PFSK-1 (cell line): ENCODE measurements around the gene TLK1.

Source experiments
- FOXP2 ChIP-seq: optimal IDR thresholded peaks from 2 replicates; pipeline ENCODE3; 2011; ENCODE audit warnings: borderline replicate concordance, control low read depth, inconsistent platforms; ENCODE audit not compliant: insufficient read depth; ENCODE audit errors: extremely low read length, extremely low read depth
- POLR2AphosphoS5 ChIP-seq: IDR thresholded peaks from 2 replicates; pipeline ENCODE4 v1.6.1; 2012; ENCODE audit warnings: low read depth, mild to moderate bottlenecking, control low read depth, low read length, moderate library complexity
- SIN3A ChIP-seq: IDR thresholded peaks from 2 replicates; pipeline ENCODE4 v1.6.1; 2012; ENCODE audit warnings: mild to moderate bottlenecking, low read length, moderate library complexity, borderline replicate concordance; ENCODE audit not compliant: insufficient read depth
- TAF1 ChIP-seq: IDR thresholded peaks from 2 replicates; pipeline ENCODE4 v1.6.1; 2012; ENCODE audit warnings: low read length, control low read depth, borderline replicate concordance; ENCODE audit not compliant: insufficient read depth
- TF ChIP-seq, protein P1 (sequence below), 2 experiments: IDR thresholded peaks; 2 replicates each; pipeline versions ENCODE4 v1.6.1 to v1.8.0; 2011 to 2012; ENCODE audit warnings: low read depth in 2 of 2, low read length in 2 of 2, control low read depth in 1 of 2, inconsistent platforms in 1 of 2, mild to moderate bottlenecking in 1 of 2, moderate library complexity in 1 of 2; ENCODE audit not compliant: insufficient read depth in 1 of 2

DNA sequence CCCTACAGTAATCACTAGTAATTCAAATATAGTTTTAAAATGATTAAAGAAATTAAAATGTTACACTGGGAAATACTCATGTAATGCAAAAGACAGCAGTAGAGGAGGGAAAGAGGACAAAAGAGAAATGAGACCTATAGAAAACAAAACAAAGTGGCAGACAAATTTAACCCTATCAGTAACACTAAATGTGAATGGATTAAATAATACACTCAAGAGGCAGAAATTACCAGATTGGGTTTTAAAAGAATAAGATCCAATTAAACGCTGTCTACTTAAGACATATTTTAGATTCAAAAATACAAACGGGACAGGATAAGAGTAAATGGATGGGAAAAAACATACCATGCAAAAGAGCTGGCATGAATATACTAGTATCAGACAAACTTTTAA, 17.0 kb downstream of the TLK1 start:
- TF ChIP-seq, protein P1, sequence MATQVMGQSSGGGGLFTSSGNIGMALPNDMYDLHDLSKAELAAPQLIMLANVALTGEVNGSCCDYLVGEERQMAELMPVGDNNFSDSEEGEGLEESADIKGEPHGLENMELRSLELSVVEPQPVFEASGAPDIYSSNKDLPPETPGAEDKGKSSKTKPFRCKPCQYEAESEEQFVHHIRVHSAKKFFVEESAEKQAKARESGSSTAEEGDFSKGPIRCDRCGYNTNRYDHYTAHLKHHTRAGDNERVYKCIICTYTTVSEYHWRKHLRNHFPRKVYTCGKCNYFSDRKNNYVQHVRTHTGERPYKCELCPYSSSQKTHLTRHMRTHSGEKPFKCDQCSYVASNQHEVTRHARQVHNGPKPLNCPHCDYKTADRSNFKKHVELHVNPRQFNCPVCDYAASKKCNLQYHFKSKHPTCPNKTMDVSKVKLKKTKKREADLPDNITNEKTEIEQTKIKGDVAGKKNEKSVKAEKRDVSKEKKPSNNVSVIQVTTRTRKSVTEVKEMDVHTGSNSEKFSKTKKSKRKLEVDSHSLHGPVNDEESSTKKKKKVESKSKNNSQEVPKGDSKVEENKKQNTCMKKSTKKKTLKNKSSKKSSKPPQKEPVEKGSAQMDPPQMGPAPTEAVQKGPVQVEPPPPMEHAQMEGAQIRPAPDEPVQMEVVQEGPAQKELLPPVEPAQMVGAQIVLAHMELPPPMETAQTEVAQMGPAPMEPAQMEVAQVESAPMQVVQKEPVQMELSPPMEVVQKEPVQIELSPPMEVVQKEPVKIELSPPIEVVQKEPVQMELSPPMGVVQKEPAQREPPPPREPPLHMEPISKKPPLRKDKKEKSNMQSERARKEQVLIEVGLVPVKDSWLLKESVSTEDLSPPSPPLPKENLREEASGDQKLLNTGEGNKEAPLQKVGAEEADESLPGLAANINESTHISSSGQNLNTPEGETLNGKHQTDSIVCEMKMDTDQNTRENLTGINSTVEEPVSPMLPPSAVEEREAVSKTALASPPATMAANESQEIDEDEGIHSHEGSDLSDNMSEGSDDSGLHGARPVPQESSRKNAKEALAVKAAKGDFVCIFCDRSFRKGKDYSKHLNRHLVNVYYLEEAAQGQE (IDR thresholded peaks at IDR 0.05; ENCODE audit: insufficient read depth in 1 of 2, low read depth in 2 of 2, low read length in 2 of 2): no peak
- TF ChIP-seq POLR2AphosphoS5 (no peak), TAF1 (no peak), SIN3A (no peak), FOXP2 (no peak)
